GM19397 (cell line): ENCODE results near the gene BCL6.

Source experiments
- ATAC-seq: cut with Tn5 transposase; IDR thresholded peaks from one replicate; pipeline ENCODE4 v1.9.1; 2021; ENCODE audit warnings: mild to moderate bottlenecking, moderate library complexity; ENCODE audit not compliant: unreplicated experiment

BCL6 gene

GRCh38 chr3:187745201-187746058 lies at the start of gene BCL6:
Gene BCL6 (minus strand): TSS chr3:187745468. CDS start chr3:187733693, 11,775 bp downstream.
- ATAC-seq = peak; percentile 80

- no peak for ATAC-seq
These were observed 49.5 kb upstream of the BCL6 start for GRCh38 chr3:187794731-187795130.

- ATAC-seq = no peak
These were observed 48.4 kb upstream of the BCL6 start for GRCh38 chr3:187793618-187794017.

- no peak for ATAC-seq
These were observed 47.3 kb upstream of the BCL6 start for GRCh38 chr3:187792521-187792920.

- no peak for ATAC-seq
These were observed 44.6 kb upstream of the BCL6 start for GRCh38 chr3:187789872-187790271.

GRCh38 chr3:187788984-187789857 lies 44.0 kb upstream of the BCL6 start:
- ATAC-seq = no peak

- ATAC-seq = no peak
These were observed 37.8 kb upstream of the BCL6 start for GRCh38 chr3:187783098-187783497.

- ATAC-seq = no peak
These were observed 36.7 kb upstream of the BCL6 start for GRCh38 chr3:187782006-187782405.

- no peak for ATAC-seq
These were observed 35.7 kb upstream of the BCL6 start for GRCh38 chr3:187781001-187781400.

- no peak for ATAC-seq
These were observed 33.5 kb upstream of the BCL6 start for GRCh38 chr3:187778726-187779125.

- no peak for ATAC-seq
These were observed 32.2 kb upstream of the BCL6 start for GRCh38 chr3:187777331-187777941.

GRCh38 chr3:187775549-187775948 lies 30.3 kb upstream of the BCL6 start:
- ATAC-seq = no peak

GRCh38 chr3:187774185-187774789 lies 29.0 kb upstream of the BCL6 start:
- ATAC-seq = no peak

- ATAC-seq = peak; percentile 65
These were observed 28.2 kb upstream of the BCL6 start for GRCh38 chr3:187773233-187774184.

- ATAC-seq = peak; percentile 44
These were observed 25.0 kb upstream of the BCL6 start for GRCh38 chr3:187770224-187770623.

- ATAC-seq = peak; percentile 6
These were observed 24.5 kb upstream of the BCL6 start for GRCh38 chr3:187769771-187770170.

- ATAC-seq = no peak
These were observed 22.2 kb upstream of the BCL6 start for GRCh38 chr3:187767266-187768012.

- ATAC-seq = no peak
These were observed 20.1 kb upstream of the BCL6 start for GRCh38 chr3:187765342-187765741.
